Epidermal melanocyte (primary cell): ENCODE results near the gene TLE4.
"Not testable (repeated sequence)": the region's sequence is repeated elsewhere in the genome, so short reads cannot be mapped to it uniquely, and the experiment has no call there.

Source experiments
- DNase-seq: peaks from one replicate; pipeline ENCODE4 v3.0.0; 2011; ENCODE audit warnings: low spot score; ENCODE audit not compliant: insufficient read length

The TLE4 gene

GRCh38 chr9:79633558-79633957, 61.8 kb downstream of the TLE4 start:
- DNase-seq, result no peak

DNA sequence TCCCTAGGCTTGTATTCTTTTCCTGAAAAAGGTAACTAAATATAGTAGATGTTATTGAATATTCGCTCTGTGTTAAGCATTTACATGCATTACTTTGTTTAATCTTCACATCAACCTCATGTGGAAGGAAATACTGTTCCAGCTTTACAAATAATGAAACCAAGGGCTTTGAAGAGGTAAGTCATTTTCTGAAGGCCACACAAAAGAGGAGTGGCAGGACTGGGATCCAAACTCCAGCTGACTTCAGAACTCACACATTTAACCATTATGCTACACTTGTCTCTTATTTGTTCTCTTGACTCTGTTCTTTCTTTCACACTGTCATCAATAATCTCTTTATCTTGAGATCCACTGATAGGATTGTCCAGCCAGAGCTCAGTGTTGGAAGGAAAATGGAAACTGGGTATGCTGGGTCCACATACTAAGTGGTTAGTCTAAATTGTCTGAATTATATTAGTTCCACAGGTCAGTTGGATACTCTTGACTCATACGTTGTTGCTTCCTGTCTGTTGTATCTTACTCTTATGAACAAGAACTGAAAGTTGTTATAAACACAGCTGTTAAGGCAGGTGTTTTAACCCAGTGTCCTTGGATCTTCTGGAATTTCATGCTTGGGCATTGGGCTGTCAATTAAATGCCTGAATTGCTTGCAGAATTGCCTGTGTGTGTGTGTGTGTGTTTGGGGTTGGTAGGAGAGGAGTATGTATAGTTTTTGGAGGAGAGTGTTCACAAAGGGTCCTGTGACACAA, 65.6 kb downstream of the TLE4 start:
- no peak for DNase-seq

- DNase-seq, result no peak
Observed at GRCh38 chr9:79638806-79639205, 67.0 kb downstream of the TLE4 start.

- DNase-seq, result no peak
Observed at GRCh38 chr9:79639354-79639753, 67.6 kb downstream of the TLE4 start.

DNA sequence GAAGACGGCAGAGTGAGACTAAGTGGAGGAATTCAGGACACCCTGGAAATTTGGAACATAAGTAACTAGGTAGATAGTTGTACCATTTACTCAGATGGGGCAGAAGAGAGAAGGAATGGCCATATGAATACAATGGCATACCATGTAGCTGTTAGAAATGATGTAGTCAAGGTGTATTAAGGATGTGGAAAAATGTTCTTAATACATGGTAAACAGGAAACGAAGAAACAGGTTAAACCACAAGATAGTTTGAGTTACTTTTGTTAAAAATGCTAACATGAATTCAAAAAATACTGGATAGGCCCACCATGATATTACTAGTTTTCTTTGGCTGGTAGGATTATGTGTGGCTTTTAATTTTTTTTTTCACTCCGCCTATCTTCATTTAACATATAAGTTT, 68.3 kb downstream of the TLE4 start:
- not testable (repeated sequence) for DNase-seq

- DNase-seq, result no peak
Observed at GRCh38 chr9:79641070-79641469, 69.3 kb downstream of the TLE4 start.

DNA sequence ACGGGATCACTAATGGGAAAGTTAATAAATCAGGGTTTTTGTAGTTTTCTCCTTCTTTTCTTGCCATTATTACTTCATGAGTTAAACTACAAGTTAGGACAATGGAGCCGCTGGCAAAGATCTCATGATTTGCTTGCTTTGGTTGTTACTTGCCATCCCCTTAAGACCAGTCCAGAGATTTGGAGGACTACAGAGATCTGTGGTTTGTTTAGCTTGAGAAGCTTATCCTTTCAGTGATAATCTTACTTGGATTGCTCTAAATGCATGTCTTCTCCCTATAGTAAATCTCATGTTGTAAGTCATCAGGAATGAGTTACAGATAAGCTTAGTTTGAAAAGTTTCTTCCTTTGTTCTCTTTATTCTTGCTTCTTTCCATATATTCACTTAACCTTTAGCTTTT, 70.9 kb downstream of the TLE4 start:
- DNase-seq, result no peak

- no peak for DNase-seq
Observed at GRCh38 chr9:79644048-79644447, 72.3 kb downstream of the TLE4 start.

GRCh38 chr9:79644601-79645000, 72.8 kb downstream of the TLE4 start:
- DNase-seq, result no peak

- no peak for DNase-seq
Observed at GRCh38 chr9:79645110-79645509, 73.3 kb downstream of the TLE4 start.

GRCh38 chr9:79646096-79646495, 74.3 kb downstream of the TLE4 start:
- DNase-seq, result no peak

- no peak for DNase-seq
Observed at GRCh38 chr9:79651251-79651795, 79.6 kb downstream of the TLE4 start.

DNA sequence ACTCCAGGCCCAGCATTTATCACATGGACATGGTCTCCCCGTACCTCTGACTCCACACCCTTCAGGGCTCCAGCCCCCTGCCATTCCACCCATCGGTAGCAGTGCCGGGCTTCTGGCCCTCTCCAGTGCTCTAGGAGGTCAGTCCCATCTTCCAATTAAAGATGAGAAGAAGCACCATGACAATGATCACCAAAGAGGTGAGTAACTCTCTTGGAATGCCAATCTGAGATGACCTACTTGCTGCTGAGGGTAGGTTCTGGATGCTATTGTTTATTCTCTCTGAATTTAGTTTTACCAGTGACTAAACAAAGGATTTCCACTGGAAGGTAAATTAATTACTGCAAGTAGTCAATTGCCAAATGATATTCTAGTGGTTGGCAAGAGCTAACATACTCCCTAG, 80.8 kb downstream of the TLE4 start:
- DNase-seq, result no peak

- DNase-seq, result not testable (repeated sequence)
Observed at GRCh38 chr9:79654591-79655382, 83.0 kb downstream of the TLE4 start.

DNA sequence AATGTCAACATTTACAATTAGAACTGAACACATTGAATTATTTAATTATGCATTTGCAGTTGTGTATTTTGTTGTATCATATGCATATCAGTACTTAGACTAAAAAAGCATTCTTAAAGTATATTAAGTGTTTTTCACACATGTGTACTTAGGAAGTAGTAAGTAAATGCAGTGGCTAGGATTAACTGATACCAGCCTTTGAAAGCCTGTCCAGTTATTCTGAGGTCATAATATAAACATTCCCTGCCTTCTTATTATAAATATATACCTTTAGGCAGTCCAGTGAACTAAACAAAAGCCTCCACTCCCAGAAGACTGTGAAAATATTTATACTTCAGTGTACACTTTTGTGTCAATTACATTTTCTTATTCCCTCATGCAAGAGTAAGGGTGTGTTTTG, 83.8 kb downstream of the TLE4 start:
- no peak for DNase-seq

DNA sequence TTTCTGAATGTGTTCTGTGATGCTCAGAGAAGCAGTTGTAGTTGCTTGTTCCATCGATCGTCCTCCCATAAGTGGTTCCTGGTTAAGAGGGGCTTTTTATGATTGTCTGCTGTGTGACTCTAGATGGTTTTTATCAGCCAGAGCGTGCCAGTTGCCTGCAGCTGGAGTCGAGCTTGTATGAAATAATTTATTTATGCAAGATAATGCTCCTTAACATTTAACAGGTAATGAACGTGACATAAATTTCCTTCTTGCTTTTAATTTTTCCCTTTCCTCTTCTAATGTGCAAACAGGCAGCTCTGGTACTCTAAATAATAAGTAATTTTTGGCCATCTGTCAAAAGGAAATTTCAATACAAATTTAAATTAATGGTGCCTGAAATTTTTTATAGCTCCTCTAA, 84.4 kb downstream of the TLE4 start:
- no peak for DNase-seq

- DNase-seq, result no peak
Observed at GRCh38 chr9:79657891-79658290, 86.1 kb downstream of the TLE4 start.

DNA sequence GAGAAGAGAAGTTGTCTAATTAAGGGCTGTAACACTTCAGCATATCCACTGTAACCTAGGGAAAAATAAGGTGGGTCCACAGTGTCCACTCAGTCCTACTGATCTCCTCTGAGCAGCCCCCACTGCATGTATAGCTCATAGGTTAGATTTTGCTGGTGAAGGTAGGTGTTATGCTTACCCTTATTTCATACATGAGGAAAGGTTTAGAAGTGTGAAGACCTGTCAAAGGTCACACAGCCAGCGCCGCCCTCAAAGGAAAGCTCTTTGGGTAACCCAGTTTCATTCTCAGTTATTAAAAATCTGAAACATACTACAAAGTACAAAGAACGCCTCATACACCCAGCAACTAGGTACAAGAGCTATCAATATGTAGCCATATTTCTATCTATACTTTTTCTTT, 87.2 kb downstream of the TLE4 start:
- no peak for DNase-seq

DNA sequence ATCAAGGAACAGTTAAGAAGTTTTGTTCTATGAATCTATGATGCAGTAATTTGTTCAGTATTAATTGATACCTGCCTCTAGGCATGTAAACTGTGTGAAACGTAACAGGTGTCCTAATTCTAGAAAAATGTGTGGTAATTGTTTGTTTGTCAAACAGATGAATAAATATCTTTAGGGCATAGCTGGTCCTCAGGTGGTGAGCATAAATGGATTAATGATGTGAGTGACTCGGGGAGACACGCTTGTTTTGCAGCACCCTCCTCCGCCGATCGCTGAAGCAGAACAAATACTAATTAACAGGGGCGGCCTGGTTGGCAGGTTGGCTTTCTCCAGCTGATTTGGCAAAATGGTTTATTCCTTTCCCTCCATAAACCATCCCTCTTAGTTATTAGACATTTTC, 88.8 kb downstream of the TLE4 start:
- DNase-seq, result no peak

DNA sequence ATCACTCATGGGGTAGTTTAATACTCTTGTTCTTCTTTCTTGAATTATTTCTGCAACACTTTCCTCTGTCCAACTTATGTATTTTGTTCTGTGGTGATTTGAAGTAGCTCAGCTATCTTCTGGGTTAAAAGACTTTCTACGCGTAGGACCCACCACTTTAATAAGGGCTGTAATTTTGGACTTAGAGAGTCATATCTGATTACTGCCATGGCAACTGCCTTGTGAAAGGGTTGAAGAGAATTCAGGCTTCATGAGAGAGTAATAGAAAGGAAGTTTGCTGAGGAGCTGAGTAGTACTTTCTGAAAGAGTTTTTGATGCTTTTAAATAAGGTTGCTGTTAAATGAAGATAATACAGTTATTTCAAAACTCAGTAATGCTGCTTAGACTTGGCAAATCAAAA, 89.5 kb downstream of the TLE4 start:
- DNase-seq, result no peak

GRCh38 chr9:79661886-79662536, 90.2 kb downstream of the TLE4 start:
- DNase-seq, result no peak

DNA sequence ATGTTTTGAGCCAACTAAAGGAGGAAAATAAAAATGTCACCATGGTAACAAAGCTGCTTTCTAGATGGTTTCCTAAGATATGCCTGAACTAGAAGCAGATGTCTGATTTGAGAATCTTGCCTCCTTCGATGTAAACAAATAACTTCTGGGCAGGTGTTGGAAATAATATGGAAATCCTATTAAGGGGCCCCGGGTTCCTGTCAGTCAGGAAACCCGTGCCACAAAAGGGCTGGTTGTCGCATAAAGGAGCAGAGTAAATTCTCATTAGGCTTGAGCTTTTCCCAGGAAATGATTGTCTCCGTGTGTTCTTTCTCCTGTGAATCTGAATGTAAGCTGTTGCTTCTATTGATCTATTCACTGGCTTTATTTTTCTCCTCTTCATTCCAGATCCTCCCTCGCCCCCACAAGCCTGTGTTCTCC, 90.8 kb downstream of the TLE4 start:
- no peak for DNase-seq
